ENCODE measurements around the gene PPP1R13L. TPM values are rescaled to one million over a fixed set of nuclear protein-coding genes. Genes with fewer than 3 reads are reported as not detected.

PPP1R13L gene
- total RNA-seq, result 10 to 100 TPM; 11.8 to 13.4 TPM

GRCh38 chr19:45404557-45405434 lies at the start of gene PPP1R13L:
Gene PPP1R13L (minus strand): TSS chr19:45405069. CDS start chr19:45398318, 6,751 bp downstream.
- ATAC-seq, result peak; percentile 14
- peak within 1 kb of the TSS; percentile 93 for H3K27ac Mint-ChIP-seq
- peak within 1 kb of the TSS; percentile 96 for H3K4me3 Mint-ChIP-seq
- H3K27me3 Mint-ChIP-seq (ENCODE audit: low read depth), result peaks cover 21% of the 10 kb centered on the region
- CTCF ChIA-PET, result interaction anchor here (0.9 to 6.1 kb wide), 15 partner anchors 10 to 241 kb away, joined by 3 to 64 read pairs (median 4); partner anchors contain the start of genes ERCC1 and FOSB
- POLR2A ChIA-PET, result interaction anchor here (0.8 to 1.1 kb wide), 2 partner anchors 34 to 74 kb away, joined by 3 to 4 read pairs; partner anchors contain the start of gene ERCC2
- DNase-seq, result peak; percentile 73
- peaks cover 46% of the 10 kb centered on the region for H3K4me1 Mint-ChIP-seq (ENCODE audit: low read depth)
- no peaks in the 10 kb centered on the region for H3K9me3 Mint-ChIP-seq (ENCODE audit: insufficient read depth)
- peaks cover 16% of the 10 kb centered on the region for H3K36me3 Mint-ChIP-seq (ENCODE audit: low read depth)

GRCh38 chr19:45451850-45452387 lies 47.0 kb upstream of the PPP1R13L start:
- peak overlapping the region; percentile 81 for H3K4me3 Mint-ChIP-seq
- ATAC-seq (no peak), DNase-seq (no peak)
- CTCF ChIA-PET, result interaction anchor here (1.0 to 3.9 kb wide), 4 partner anchors 12 to 27 kb away, joined by 5 to 21 read pairs (median 7); partner anchors contain the start of gene FOSB
- H3K27ac Mint-ChIP-seq, result peak overlapping the region; percentile 93
- H3K27me3 Mint-ChIP-seq (ENCODE audit: low read depth), result peaks cover 9% of the 10 kb centered on the region
- no peaks in the 10 kb centered on the region for H3K9me3 Mint-ChIP-seq (ENCODE audit: insufficient read depth)
- POLR2A ChIA-PET, result interaction anchor here (0.6 to 1.3 kb wide), 5 partner anchors 9 to 27 kb away, joined by 3 to 13 read pairs (median 4); partner anchors contain the start of gene FOSB
- peaks cover 2% of the 10 kb centered on the region for H3K36me3 Mint-ChIP-seq (ENCODE audit: low read depth)
- H3K4me1 Mint-ChIP-seq (ENCODE audit: low read depth), result peaks cover 57% of the 10 kb centered on the region

- Mint-ChIP-seq H3K4me1 (ENCODE audit: low read depth) (peaks cover 56% of the 10 kb centered on the region), H3K4me3 (peak overlapping the region; percentile 81), H3K36me3 (ENCODE audit: low read depth) (peaks cover 2% of the 10 kb centered on the region), H3K27me3 (ENCODE audit: low read depth) (peaks cover 9% of the 10 kb centered on the region), H3K9me3 (ENCODE audit: insufficient read depth) (no peaks in the 10 kb centered on the region), H3K27ac (peak overlapping the region; percentile 93)
- DNase-seq (peak; percentile 68), ATAC-seq (peak; percentile 35)
- CTCF ChIA-PET, result interaction anchor here (1.0 to 3.9 kb wide), 3 partner anchors 12 to 27 kb away, joined by 5 to 21 read pairs (median 6); partner anchors contain the start of gene FOSB
- POLR2A ChIA-PET, result interaction anchor here (0.6 to 1.3 kb wide), 5 partner anchors 9 to 27 kb away, joined by 3 to 13 read pairs (median 4); partner anchors contain the start of gene FOSB
These were observed 46.4 kb upstream of the PPP1R13L start for GRCh38 chr19:45451131-45451849.

GRCh38 chr19:45450012-45450333 lies 45.1 kb upstream of the PPP1R13L start:
- DNase-seq (no peak), ATAC-seq (peak; percentile 41)
- H3K27me3 Mint-ChIP-seq (ENCODE audit: low read depth), result peaks cover 6% of the 10 kb centered on the region
- peak overlapping the region; percentile 99 for H3K27ac Mint-ChIP-seq
- no peaks in the 10 kb centered on the region for H3K9me3 Mint-ChIP-seq (ENCODE audit: insufficient read depth)
- peaks cover 2% of the 10 kb centered on the region for H3K36me3 Mint-ChIP-seq (ENCODE audit: low read depth)
- H3K4me3 Mint-ChIP-seq, result peak overlapping the region; percentile 92
- peaks cover 52% of the 10 kb centered on the region for H3K4me1 Mint-ChIP-seq (ENCODE audit: low read depth)
- ChIA-PET CTCF (interaction anchor here (0.9 to 6.4 kb wide), 4 partner anchors 11 to 28 kb away, joined by 3 to 96 read pairs (median 14); partner anchors contain the start of gene FOSB), POLR2A (interaction anchor here (0.8 to 2.3 kb wide), 6 partner anchors 11 to 28 kb away, joined by 3 to 12 read pairs (median 6); partner anchors contain the start of gene FOSB)

GRCh38 chr19:45448887-45449299 lies 44.0 kb upstream of the PPP1R13L start:
- Mint-ChIP-seq H3K4me1 (ENCODE audit: low read depth) (peaks cover 57% of the 10 kb centered on the region), H3K27ac (peak overlapping the region; percentile 77), H3K9me3 (ENCODE audit: insufficient read depth) (no peaks in the 10 kb centered on the region)

GRCh38 chr19:45448425-45448756 lies 43.5 kb upstream of the PPP1R13L start:
- POLR2A ChIA-PET, result interaction anchor here (1.9 to 2.3 kb wide), 4 partner anchors 9 to 30 kb away, joined by 6 to 12 read pairs (median 8); partner anchors contain the start of gene FOSB
- CTCF ChIA-PET, result interaction anchor here (1.1 to 6.4 kb wide), 3 partner anchors 9 to 30 kb away, joined by 3 to 96 read pairs (median 26); partner anchors contain the start of gene FOSB
- Mint-ChIP-seq H3K27me3 (ENCODE audit: low read depth) (no peaks in the 10 kb centered on the region), H3K9me3 (ENCODE audit: insufficient read depth) (no peaks in the 10 kb centered on the region), H3K4me1 (ENCODE audit: low read depth) (peaks cover 59% of the 10 kb centered on the region), H3K4me3 (peak overlapping the region; percentile 13), H3K27ac (peak overlapping the region; percentile 25), H3K36me3 (ENCODE audit: low read depth) (peaks cover 2% of the 10 kb centered on the region)
- ATAC-seq (no peak), DNase-seq (no peak)

More at GRCh38 chr19:45448887-45449299, 44.0 kb upstream of the PPP1R13L start:
- ChIA-PET POLR2A (interaction anchor here (1.9 to 2.3 kb wide), 4 partner anchors 10 to 30 kb away, joined by 6 to 12 read pairs (median 8); partner anchors contain the start of gene FOSB), CTCF (interaction anchor here (0.6 to 6.4 kb wide), 4 partner anchors 10 to 193 kb away, joined by 3 to 96 read pairs (median 14); partner anchors contain the start of gene FOSB)
- peaks cover 2% of the 10 kb centered on the region for H3K36me3 Mint-ChIP-seq (ENCODE audit: low read depth)
- ATAC-seq (no peak), DNase-seq (no peak)
- H3K4me3 Mint-ChIP-seq, result peak overlapping the region; percentile 48
- peaks cover 4% of the 10 kb centered on the region for H3K27me3 Mint-ChIP-seq (ENCODE audit: low read depth)

GRCh38 chr19:45446944-45447343 lies 42.1 kb upstream of the PPP1R13L start:
- Mint-ChIP-seq H3K4me3 (no peak overlapping the region), H3K4me1 (ENCODE audit: low read depth) (peaks cover 67% of the 10 kb centered on the region), H3K27ac (no peak overlapping the region), H3K36me3 (ENCODE audit: low read depth) (peaks cover 2% of the 10 kb centered on the region), H3K27me3 (ENCODE audit: low read depth) (no peaks in the 10 kb centered on the region), H3K9me3 (ENCODE audit: insufficient read depth) (no peaks in the 10 kb centered on the region)
- no peak for ATAC-seq
- CTCF ChIA-PET, result interaction anchor here (1.0 to 6.4 kb wide), 5 partner anchors 8 to 38 kb away, joined by 6 to 96 read pairs (median 20); partner anchors contain the start of gene FOSB
- POLR2A ChIA-PET, result interaction anchor here (0.6 to 1.1 kb wide), 2 partner anchors 21 to 42 kb away, joined by 3 read pairs; partner anchors contain the start of gene FOSB
- no peak for DNase-seq

GRCh38 chr19:45446295-45446694 lies 41.4 kb upstream of the PPP1R13L start:
- H3K27me3 Mint-ChIP-seq (ENCODE audit: low read depth), result no peaks in the 10 kb centered on the region
- ChIA-PET CTCF (interaction anchor here (0.8 to 6.4 kb wide), 8 partner anchors 10 to 246 kb away, joined by 3 to 96 read pairs (median 8); partner anchors contain the start of genes FOSB and QPCTL), POLR2A (interaction anchor here (0.6 to 2.1 kb wide), 4 partner anchors 22 to 43 kb away, joined by 3 to 10 read pairs (median 3); partner anchors contain the start of gene FOSB)
- H3K9me3 Mint-ChIP-seq (ENCODE audit: insufficient read depth), result no peaks in the 10 kb centered on the region
- H3K4me1 Mint-ChIP-seq (ENCODE audit: low read depth), result peaks cover 60% of the 10 kb centered on the region
- peak; percentile 49 for DNase-seq
- H3K36me3 Mint-ChIP-seq (ENCODE audit: low read depth), result peaks cover 2% of the 10 kb centered on the region
- ATAC-seq, result no peak
- peak overlapping the region; percentile 36 for H3K27ac Mint-ChIP-seq
- H3K4me3 Mint-ChIP-seq, result no peak overlapping the region

- no peak for ATAC-seq
- CTCF ChIA-PET, result interaction anchor here (0.9 to 6.4 kb wide), 7 partner anchors 17 to 248 kb away, joined by 3 to 96 read pairs (median 9); partner anchors contain the start of genes FOSB and QPCTL
- no peaks in the 10 kb centered on the region for H3K27me3 Mint-ChIP-seq (ENCODE audit: low read depth)
- no peak overlapping the region for H3K27ac Mint-ChIP-seq
- no peak for DNase-seq
- H3K9me3 Mint-ChIP-seq (ENCODE audit: insufficient read depth), result no peaks in the 10 kb centered on the region
- H3K4me1 Mint-ChIP-seq (ENCODE audit: low read depth), result peaks cover 63% of the 10 kb centered on the region
- POLR2A ChIA-PET, result interaction anchor here (1.1 to 2.1 kb wide), 3 partner anchors 23 to 33 kb away, joined by 3 to 10 read pairs (median 6); partner anchors contain the start of gene FOSB
- peak overlapping the region; percentile 26 for H3K4me3 Mint-ChIP-seq
- peaks cover 2% of the 10 kb centered on the region for H3K36me3 Mint-ChIP-seq (ENCODE audit: low read depth)
These were observed 40.3 kb upstream of the PPP1R13L start for GRCh38 chr19:45445139-45445538.

- peak; percentile 51 for ATAC-seq
- POLR2A ChIA-PET, result interaction anchor here (1.6 to 2.1 kb wide), 2 partner anchors 23 to 34 kb away, joined by 6 to 10 read pairs; partner anchors contain the start of gene FOSB
- peaks cover 58% of the 10 kb centered on the region for H3K4me1 Mint-ChIP-seq (ENCODE audit: low read depth)
These were observed 39.6 kb upstream of the PPP1R13L start for GRCh38 chr19:45444318-45445041.

More at GRCh38 chr19:45444318-45445041, 39.6 kb upstream of the PPP1R13L start:
- no peaks in the 10 kb centered on the region for H3K9me3 Mint-ChIP-seq (ENCODE audit: insufficient read depth)
- no peak overlapping the region for H3K27ac Mint-ChIP-seq
- CTCF ChIA-PET, result interaction anchor here (0.9 to 6.4 kb wide), 7 partner anchors 18 to 248 kb away, joined by 3 to 96 read pairs (median 9); partner anchors contain the start of genes FOSB and QPCTL
- H3K4me3 Mint-ChIP-seq, result peak overlapping the region; percentile 51
- no peaks in the 10 kb centered on the region for H3K27me3 Mint-ChIP-seq (ENCODE audit: low read depth)
- H3K36me3 Mint-ChIP-seq (ENCODE audit: low read depth), result peaks cover 2% of the 10 kb centered on the region
- DNase-seq, result peak; percentile 87
